Fibroblast of mammary gland (primary cell): Measurements from ENCODE around the gene RAB30.
A peak's percentile ranks its signal among the peaks of the same experiment; 100 is the strongest.
"Not testable (repeated sequence)": the region's sequence is repeated elsewhere in the genome, so short reads cannot be mapped to it uniquely, and the experiment has no call there.

Source experiments
- DNase-seq: peaks from one replicate; pipeline ENCODE4 v3.0.0-alpha.2; 2010; ENCODE audit warnings: low read depth
- H3K4me3 ChIP-seq: 2 replicates; pipeline ENCODE4 v1.5.1; 2011; ENCODE audit warnings: low read depth, mild to moderate bottlenecking, low read length, moderate library complexity; ENCODE audit not compliant: control insufficient read depth
- CTCF ChIP-seq: conservative IDR thresholded peaks from 2 replicates; pipeline ENCODE4 v1.5.1; 2011; ENCODE audit warnings: low read depth, low read length, inconsistent platforms; ENCODE audit not compliant: control insufficient read depth, insufficient read depth

Gene RAB30

GRCh38 chr11:83020942-83021779, 50.5 kb downstream of the RAB30 start:
- no peak for TF ChIP-seq CTCF
- H3K4me3 ChIP-seq, result no peak overlapping the region
- peak; percentile 25 for DNase-seq

GRCh38 chr11:83019888-83020579, 51.7 kb downstream of the RAB30 start:
- TF ChIP-seq CTCF, result no peak
- DNase-seq, result no peak
- H3K4me3 ChIP-seq, result no peak overlapping the region

- no peak overlapping the region for H3K4me3 ChIP-seq
- no peak for TF ChIP-seq CTCF
- no peak for DNase-seq
These were observed 56.7 kb downstream of the RAB30 start for GRCh38 chr11:83014951-83015350.

GRCh38 chr11:83012168-83013067, 59.3 kb downstream of the RAB30 start:
- no peak for DNase-seq
- H3K4me3 ChIP-seq, result no peak overlapping the region
- no peak for TF ChIP-seq CTCF

GRCh38 chr11:83011333-83012167, 60.1 kb downstream of the RAB30 start:
- no peak for TF ChIP-seq CTCF
- no peak overlapping the region for H3K4me3 ChIP-seq
- no peak for DNase-seq

GRCh38 chr11:83009999-83010398, 61.7 kb downstream of the RAB30 start:
- no peak overlapping the region for H3K4me3 ChIP-seq
- no peak for TF ChIP-seq CTCF
- DNase-seq, result no peak

GRCh38 chr11:83009136-83009535, 62.6 kb downstream of the RAB30 start:
- H3K4me3 ChIP-seq, DNase-seq: not testable (repeated sequence)
